ENCODE data around the gene RNF207.
A peak's percentile ranks its signal among the peaks of the same experiment; 100 is the strongest.

The RNF207 gene

GRCh38 chr1:6205849-6206519, at the start of gene RNF207:
Gene RNF207 (plus strand): TSS chr1:6206119. CDS start chr1:6206536, 417 bp downstream.
- no peak for DNase-seq

GRCh38 chr1:6157132-6157527, 48.8 kb upstream of the RNF207 start:
- no peak for DNase-seq

GRCh38 chr1:6157528-6158174, 48.3 kb upstream of the RNF207 start:
- DNase-seq: peak; percentile 36

GRCh38 chr1:6158181-6158580, 47.7 kb upstream of the RNF207 start:
- DNase-seq: no peak

GRCh38 chr1:6162341-6162740, 43.6 kb upstream of the RNF207 start:
- no peak for DNase-seq

GRCh38 chr1:6162773-6163172, 43.1 kb upstream of the RNF207 start:
- peak; percentile 59 for DNase-seq

- no peak for DNase-seq
Observed at GRCh38 chr1:6163191-6163972, 42.5 kb upstream of the RNF207 start.

GRCh38 chr1:6163973-6164617, 41.8 kb upstream of the RNF207 start:
- no peak for DNase-seq

GRCh38 chr1:6165027-6165426, 40.9 kb upstream of the RNF207 start:
- DNase-seq: no peak

GRCh38 chr1:6165441-6165985, 40.4 kb upstream of the RNF207 start:
- no peak for DNase-seq

- DNase-seq: no peak
Observed at GRCh38 chr1:6166221-6166620, 39.7 kb upstream of the RNF207 start.

GRCh38 chr1:6166655-6167390, 39.1 kb upstream of the RNF207 start:
- DNase-seq: no peak

- DNase-seq: no peak
Observed at GRCh38 chr1:6167391-6168303, 38.3 kb upstream of the RNF207 start.

GRCh38 chr1:6168947-6169586, 36.9 kb upstream of the RNF207 start:
- DNase-seq: no peak

GRCh38 chr1:6170116-6170741, 35.7 kb upstream of the RNF207 start:
- no peak for DNase-seq

GRCh38 chr1:6170742-6171201, 35.1 kb upstream of the RNF207 start:
- DNase-seq: no peak

GRCh38 chr1:6171548-6172124, 34.3 kb upstream of the RNF207 start:
- no peak for DNase-seq

GRCh38 chr1:6172549-6172948, 33.4 kb upstream of the RNF207 start:
- no peak for DNase-seq

- DNase-seq: no peak
Observed at GRCh38 chr1:6174621-6175410, 31.1 kb upstream of the RNF207 start.

Data from NCI-H2029 (cell line).